Gastrocnemius medialis (tissue), 4 donors: ENCODE data around the gene PIAS2.

Source experiments
- CTCF ChIP-seq, 5 experiments: fragments of 450-650 bp in 3 of 5; fragments of 200-600 bp in 2 of 5; sonication (generic) in 2 of 5; IDR thresholded peaks in 4 of 5; conservative IDR thresholded peaks in 1 of 5; 1 replicate in 4 of 5; 2 replicates in 1 of 5; pipeline ENCODE4 v1.5.1; 2016 to 2019; ENCODE audit warnings: antibody characterized with exemption in 5 of 5, mild to moderate bottlenecking in 3 of 5, moderate library complexity in 3 of 5
- POLR2A ChIP-seq, 2 donors: fragments of 450-650 bp; IDR thresholded peaks; one replicate each; pipeline ENCODE4 v1.6.1; 2017; ENCODE audit warnings: antibody characterized with exemption in 2 of 2, mild to moderate bottlenecking in 2 of 2, moderate library complexity in 2 of 2

- TF ChIP-seq CTCF (IDR thresholded peaks at IDR 0.05 in 4 of 5, conservative IDR thresholded peaks at IDR 0.05 in 1 of 5) (no peak), POLR2A (IDR thresholded peaks at IDR 0.05) (no peak)
Observed at GRCh38 chr18:46768166-46768921, 149.0 kb downstream of the PIAS2 start.
